Measurements from ENCODE around the gene PRMT1.
"Not testable (repeated sequence)": the region's sequence is repeated elsewhere in the genome, so short reads cannot be mapped to it uniquely, and the experiment has no call there.

The PRMT1 gene

DNA sequence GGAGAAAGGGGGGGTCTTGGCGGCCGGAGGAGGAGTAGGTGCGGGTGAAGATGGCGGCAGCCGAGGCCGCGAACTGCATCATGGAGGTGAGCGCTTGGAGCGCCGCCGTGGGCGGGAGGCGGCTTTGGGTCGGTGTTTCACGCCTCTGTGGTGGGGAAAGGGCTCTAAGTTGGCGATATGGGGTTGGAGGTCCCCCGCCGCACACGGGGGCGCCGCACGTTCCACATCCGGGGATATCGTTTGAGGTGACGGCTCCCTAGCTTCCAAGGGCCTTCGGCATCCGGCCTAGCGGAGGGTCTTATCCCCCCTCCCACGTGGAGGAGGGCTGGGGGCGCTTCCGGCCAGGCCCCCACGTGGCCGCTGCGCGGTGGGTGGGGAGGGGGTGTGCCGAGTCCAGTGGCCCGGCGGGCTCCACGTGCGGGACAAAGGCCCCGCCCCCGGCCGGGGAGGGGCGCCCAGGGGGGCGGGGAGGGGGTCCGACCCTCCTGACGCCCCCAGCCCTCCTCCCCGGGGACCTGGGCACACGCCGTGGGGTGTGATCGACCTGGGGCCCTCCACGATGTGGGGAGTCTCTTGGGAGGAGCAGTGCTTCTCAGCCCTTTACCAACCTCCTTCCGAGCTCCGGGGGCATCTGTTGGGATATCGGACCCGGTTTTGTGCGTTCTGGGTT lies at the start of gene PRMT1:
TSS of gene PRMT1 (plus strand) at position 41 of the 670 bp plus-strand sequence. CDS start at position 51, 10 bp downstream.
- DNase-seq (ENCODE audit: low spot score), result no peak

DNA sequence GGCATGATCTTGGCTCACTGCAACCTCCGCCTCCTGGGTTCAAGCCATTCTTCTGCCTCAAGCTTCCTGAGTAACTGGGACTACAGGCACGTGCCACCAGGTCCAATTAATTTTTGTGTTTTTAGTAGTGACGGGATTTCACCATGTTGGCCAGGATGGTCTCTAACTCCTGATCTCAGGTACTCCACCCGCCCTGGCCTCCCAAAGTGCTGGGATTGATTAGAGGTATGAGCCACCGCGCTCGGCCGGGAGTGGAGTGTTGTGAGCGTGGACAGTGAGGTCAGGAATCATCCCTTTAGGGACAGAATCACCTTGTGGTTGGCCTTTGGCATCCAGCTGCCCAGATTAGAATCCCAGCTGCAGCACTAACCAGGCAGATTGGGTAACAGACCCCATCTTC lies 47.4 kb upstream of the PRMT1 start:
- DNase-seq (ENCODE audit: low spot score), result no peak

DNA sequence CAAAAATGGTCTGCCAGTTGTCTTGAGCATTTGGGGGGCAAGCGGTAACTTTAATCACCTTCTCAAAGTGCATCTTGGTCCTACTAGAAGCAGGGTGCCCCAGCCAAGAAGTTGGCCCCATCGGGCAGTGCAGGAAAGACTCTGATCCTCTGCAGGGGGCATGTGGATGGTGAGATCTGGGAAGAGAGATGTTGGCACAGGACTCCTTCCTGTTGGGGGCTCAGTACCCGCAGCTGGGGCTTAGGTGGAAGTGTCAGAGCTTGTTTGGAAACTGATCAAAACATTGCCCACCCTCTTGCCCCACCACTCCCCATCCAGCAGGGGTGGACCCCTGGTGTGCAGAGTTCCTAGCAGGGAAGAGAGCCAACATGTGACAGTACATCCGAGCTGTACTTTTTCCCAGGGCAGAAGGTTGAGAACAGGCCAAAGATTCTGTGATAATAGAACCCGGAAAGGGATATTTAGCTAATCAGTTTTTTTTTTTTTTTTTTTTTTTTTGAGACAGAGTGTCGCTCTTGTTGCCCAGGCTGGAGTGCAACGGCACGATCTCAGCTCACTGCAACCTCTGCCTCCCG lies 46.0 kb upstream of the PRMT1 start:
- DNase-seq (ENCODE audit: low spot score), result no peak

DNA sequence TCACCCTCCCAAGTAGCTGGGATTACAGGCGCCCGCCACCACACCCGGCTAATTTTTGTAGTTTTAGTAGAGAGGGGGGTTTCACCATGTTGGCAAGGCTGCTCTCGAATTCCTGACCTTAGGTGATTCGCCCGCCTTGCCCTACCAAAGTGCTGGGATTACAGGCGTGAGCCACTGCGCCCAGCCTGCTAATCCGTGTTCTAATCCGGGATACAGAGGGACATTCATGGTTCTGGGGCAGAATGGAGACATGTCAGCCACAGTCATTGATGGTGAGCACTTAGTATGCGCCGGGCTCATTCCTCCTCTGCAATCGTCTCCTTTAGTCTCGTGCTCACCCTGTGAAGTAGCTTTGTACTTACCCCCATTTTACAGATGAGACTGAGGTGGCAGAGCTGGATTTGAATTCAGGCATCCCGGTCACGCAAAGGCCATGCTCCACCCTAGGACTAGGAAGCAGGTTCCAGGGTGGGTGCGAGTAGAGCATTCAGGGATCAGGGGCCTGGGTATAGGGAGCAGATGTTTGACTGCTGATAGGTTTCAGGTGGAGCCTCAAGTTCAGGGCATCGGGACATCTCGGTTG lies 45.4 kb upstream of the PRMT1 start:
- no peak for DNase-seq (ENCODE audit: low spot score)

DNA sequence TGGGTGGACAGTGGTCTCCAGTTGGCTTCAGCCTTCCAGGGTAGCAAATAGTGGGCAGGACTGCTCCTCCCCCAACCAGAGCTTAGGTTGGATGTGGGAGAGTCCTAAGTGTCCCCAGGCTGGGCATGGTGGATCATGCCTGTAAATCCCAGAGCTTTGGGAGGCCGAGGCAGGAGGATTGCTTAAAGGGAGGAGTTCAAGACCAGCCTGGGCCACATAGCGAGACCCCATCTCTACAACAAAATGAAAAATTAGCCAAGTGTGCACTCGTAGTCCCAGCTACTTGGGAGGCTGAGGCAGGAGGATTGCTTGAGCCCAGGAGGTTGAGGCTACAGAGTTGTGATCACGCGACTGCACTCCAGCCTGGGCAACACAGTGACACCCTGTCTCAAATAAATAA lies 44.5 kb upstream of the PRMT1 start:
- no peak for DNase-seq (ENCODE audit: low spot score)

DNA sequence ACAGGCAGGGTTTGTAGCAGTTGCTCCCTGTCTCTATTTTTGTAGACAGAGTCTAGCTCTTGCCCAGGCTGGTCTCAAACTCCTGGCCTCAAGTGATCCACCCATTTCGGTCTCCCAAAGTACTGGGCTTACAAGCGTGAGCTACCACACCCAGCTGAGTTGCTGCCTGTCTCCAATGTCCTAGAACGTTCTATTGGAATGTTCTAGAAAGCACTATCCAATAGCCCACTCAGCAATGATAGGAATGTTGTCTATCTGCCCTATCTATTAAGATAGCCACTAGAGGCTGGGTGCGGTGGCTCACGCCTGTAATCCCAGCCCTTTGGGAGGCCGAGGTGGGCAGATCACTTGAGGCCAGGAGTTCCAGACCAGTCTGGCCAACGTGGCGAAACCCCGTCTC lies 43.8 kb upstream of the PRMT1 start:
- DNase-seq (ENCODE audit: low spot score), result not testable (repeated sequence)

DNA sequence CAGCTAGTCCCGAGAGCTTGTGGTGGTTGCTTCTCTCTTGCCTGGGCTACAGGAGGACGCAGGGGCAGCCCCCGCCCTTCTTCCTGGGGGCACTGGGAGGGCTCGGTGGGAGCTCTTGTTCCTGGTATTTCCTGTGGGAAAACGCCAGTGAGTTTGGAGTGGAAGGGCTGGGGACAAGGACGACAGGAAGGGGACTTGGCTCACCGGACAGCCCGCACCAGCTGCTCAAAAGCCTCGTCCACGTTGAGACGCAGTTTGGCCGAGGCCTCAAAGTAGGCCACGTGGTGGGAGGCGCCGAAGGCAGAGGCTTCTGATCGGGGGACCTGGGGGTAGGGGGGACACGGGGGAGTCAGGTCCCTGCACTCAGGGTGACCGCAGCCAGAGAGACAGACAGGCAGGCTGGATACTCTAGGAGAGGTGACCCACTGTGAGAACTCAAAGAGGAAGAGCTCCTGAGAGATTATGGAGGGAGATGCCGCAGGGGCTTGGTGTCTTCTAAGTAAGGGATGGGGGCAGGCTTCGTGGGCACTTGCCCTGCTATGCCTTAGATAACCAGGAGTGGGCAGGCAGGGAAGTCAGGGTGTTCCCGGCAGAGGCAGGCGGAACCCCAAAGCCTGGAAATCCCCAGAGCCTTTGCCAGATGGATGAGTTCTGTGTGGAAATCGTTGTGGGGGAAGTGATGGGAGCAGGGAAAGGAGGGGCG lies 41.4 kb upstream of the PRMT1 start:
- no peak for DNase-seq (ENCODE audit: low spot score)

DNA sequence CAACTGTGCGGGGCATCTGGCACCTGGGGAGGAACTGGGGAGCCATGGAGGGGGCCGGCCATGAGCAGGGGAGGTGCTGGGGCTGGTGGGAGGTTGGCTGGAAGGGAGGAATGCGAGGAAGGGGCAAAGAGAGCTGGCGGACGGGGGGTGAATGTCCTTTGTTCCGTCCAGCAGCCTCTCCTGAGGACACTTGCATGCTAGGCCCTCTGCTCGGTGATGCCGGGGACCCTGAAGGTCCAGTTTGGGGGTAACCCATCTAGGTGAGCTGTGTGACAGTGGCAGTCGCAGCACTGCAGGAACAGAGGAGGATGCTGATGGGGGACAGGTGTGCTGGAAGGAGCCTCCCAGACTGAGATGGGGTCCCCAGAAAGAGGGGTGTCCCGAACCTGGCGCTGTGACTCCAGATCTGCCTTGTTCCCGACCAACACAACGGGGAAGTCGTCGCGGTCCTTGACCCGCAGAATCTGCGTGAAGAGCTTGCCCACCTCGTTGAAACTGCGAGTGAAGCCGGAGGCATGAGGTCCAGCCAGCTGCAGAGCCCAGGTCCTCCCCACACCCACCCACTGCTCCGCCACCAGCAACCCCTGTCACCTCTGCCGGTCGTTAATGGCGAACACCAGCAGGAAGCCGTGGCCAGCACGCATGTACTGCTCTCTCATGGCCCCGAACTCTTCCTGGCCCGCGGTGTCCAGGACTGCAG lies 40.7 kb upstream of the PRMT1 start:
- no peak for DNase-seq (ENCODE audit: low spot score)

DNA sequence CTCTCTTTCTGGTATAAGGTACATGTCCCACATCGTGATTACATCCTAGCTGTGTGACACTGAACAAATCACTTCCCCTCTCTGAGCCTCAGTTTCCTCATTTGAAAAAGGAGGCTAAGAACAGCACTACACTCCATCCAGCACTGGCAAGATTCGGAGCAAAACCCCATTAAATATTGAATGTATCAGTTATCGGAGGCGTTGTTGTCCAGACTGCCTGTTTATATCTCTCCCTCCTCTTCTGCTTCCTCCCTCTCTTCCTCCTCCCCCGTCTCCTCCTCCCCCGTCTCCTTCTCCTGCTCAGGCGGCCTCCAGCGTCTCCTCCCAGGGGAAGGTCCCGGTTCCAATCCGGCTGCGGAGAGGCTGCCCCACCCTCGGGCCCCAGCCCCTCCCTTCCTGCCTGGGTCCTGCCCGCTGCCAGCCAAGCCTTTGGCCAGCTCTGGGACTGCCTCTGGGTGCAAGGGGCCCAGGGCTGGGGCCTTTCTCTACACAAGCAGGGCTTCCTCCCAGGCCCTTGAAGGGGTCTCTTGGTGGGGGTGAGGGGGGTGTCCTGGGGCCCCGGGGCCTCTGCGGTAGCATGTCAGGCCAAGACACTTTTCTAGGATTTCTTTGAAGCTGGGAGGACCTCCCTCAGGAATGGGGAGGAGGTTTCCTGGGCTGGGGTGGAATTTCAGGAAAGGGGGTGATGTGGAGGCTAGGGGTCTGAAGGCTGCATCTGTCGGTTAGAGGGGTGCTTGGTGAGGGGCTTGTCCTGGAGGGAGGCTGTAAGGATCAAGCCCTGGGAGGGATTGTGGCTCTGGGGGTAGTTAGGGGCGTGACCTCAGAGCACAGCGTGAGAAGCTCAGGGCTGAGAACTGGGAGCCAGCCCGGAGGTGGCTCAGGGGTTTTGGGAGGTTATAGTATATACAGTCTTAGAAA lies 39.0 kb upstream of the PRMT1 start:
- DNase-seq (ENCODE audit: low spot score), result peak; percentile 32

DNA sequence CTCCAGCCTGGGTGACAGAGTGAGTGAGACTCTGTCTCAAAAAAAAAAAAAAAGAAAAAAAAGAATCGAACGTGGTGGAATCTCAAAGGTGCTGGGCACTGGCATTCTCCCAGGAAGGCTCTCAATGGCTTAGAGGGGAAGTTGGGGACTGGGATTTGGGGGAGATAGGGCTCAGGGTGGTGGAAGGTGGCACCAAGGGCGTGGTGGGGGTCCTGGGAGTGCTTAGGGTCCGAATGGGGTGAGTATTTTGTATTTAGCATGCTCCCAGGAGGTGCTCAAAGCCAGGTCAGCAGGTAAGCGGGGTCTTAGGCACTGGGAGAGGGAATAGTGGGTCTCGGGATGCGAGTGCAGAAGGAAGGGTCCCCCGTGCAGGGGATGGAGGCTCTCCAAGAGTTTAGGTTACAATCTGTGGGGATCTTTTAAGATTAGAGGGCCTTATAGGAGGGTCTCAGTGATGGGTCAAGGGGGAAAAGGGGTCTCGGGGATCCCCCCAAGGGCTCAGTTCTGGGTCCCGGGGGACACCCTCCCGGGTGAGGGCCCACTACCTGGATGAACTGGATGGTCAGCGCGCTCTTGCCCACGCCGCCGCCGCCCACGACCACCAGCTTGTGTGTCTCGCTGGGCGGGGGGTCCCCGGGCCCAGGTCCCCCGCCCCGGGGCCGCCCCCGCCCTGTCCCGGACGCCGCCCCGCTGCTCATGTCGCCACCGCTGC lies 37.5 kb upstream of the PRMT1 start:
- no peak for DNase-seq (ENCODE audit: low spot score)

DNA sequence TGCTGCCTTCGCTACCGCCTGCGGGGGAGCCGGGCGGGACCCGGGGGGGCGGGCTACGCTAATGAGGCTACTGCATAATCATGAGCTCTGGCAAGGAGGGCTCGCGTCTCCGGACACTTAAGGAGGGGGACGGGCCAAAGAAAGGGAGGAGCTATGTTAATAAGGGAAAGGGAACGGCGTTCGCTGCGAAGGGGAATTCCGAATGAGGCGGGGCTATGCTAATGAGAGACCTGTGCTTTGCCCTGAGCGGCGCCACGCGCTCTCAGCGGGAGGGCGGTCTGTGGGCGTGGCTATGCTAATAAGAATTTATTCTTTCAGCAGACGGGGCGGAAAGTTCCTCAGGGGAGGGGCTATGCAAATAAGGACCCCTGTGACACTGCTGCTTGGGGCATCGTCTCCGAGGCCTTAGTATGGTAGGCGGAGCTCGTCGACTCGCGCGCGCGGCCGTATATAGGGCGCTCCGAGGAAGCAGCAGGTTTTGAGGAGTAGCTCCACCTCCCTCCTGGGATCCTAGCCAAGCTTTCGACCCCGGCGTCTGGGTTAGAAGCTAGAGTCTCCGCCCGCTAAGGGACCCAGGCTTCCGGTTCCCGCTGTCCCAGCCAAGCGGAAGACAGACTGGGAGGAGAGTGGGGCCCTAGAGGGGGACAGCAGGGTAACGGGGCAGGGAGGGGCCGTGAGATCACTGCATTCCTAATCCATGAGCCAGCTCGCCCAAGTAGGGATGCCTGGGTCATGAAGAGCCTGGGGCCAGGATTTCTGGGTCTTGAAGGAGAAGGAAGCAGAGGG lies 36.8 kb upstream of the PRMT1 start, which contains the start of gene RRAS:
TSS of gene RRAS (minus strand) at position 31 of the 786 bp plus-strand sequence. CDS start 45 bp downstream, outside the sequence.
- peak; percentile 100 for DNase-seq (ENCODE audit: low spot score)

DNA sequence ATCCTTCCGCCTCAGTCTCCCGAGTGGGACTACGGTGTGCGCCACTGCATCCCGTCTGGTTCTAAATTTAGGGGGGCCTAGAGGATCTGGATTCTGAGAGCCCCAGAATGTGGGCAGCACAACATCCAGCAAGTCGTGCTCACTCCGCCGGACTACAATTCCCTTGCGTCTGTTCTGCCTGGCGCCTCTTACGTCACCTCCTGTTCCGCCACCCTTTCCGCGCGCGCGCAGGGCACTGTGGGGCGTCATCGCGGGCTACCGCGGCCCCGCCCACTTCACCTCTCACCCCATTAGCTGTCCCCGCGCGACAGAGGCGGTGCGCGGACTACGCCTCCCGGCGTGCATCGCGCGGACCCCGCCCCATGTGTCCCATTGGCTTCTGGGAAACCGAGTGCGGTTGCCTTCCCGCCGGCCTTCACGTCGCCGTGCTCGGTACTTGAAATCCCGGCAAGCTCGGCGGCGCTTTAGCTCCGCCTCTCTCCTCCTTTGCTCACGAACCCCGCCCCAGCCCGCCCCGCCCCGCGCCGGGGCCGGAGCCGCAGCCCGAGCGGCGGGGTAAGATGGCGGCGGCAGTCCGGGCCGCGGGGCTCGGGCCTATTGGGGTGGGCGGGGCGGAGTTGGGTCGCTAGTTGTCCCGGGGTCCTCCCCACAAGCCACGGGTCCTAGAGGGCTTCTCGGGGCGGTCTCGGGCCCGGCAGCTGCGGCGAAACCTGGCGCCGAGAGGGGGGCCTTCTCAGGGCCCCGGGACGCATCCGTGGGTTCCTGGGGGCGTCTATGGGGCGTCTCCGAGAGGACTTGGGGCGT lies 35.2 kb upstream of the PRMT1 start, which contains the start of gene SCAF1:
TSS of gene SCAF1 (plus strand) at position 522 of the 804 bp plus-strand sequence. CDS start 2,818 bp downstream, outside the sequence.
- DNase-seq (ENCODE audit: low spot score), result peak; percentile 99

DNA sequence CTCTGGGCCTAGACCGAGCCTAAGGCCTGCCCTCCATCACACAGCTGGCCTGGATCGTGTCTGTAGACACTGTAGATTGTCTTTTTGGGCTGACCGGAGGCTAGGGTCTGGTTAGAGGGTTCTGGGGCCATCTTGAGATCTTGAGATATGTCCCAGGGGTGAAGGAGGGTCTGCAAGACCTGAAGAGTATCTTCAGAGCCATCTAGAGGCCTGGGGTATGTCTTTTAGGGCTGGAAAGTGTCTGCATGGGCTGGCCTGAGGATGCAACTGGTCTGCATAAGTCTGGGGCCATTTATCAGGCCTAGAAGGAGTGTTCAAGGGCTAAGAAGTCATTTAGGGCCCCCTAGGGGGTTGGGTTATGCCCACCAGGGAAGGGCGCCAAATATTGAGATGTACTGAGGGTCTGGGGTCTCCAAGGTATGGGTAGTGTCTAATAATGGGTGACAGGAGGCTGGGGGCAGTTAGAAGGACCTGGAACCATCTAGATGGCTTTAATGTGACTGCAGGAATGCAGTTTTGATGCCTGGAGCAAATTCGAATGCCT lies 34.5 kb upstream of the PRMT1 start:
- no peak for DNase-seq (ENCODE audit: low spot score)

DNA sequence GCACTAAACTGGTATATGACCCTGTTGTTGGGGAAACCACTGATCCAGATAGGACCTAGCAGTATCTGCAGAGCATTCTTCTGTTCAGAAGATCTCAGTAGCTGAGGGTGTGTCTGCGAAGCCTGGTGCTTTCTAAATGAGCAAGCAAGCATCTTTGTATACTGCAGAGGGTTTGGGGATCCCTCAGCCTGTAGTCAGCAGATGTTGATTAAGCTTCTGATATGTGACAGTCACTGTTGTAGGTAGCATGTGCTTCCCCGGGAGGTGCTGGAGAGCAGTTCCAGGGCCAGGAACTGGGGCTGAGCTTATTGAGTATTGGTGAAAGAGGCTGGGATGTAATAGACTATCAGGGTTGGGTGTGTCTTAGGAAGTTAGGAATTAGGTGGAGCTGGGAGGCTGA lies 33.6 kb upstream of the PRMT1 start:
- no peak for DNase-seq (ENCODE audit: low spot score)

DNA sequence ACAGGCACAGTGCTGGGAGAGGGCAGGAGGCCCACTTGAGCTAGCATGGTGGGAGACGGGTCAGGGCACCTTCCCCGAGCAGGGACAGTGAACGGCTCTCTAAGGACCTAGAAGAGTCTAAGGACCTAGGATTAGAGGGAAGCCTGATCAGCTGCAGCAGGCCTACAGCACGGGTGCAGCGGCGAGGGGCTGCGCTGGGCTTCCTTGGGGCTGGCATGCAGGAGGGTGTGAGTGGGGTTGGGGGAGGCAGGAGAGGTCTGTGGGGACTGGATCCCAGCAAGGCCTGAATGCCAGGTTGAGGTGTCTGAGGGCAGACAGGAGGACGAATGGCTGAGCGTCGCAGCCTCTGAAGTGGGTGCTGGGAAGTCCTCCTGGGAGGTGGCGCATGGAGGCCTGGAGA lies 31.5 kb upstream of the PRMT1 start:
- DNase-seq (ENCODE audit: low spot score), result no peak

DNA sequence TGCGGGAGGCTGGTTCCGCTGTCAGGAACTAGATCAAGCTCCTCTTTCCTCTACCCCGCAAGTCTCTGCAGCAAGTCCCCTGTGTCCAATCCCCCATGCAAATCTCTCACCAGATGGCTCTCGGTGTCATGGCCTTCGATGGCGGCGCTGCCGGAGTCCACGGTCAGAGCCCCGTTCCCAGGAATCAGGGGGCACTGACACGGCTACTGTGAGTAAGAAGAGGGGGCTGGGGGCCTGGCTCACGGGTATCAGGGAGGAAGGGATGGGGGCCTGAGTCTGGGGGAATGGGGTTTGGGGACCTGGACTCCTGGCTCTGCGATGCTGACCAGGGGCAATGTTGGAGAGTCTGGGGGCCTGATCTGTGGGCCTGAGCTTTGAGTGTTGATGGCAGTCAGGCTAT lies 31.1 kb upstream of the PRMT1 start:
- no peak for DNase-seq (ENCODE audit: low spot score)

DNA sequence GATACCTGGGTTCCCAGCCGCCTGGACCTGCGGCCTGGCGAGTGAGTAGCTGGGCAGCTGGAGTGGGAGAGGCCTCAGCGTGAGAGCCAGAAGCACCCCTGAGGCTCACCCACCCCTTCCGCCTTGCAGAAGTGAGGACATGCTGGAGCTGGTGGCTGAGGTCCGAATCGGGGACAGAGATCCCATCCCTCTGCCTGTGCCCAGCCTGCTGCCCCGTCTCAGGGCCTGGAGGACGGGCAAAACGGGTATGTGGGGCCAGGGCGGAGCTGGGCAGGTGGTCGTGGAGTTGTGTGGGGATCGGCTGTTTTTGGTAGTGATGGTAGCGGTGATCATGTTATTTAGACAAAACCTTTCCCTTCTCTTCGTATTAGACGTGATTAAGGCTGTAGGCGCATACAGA lies 30.5 kb upstream of the PRMT1 start:
- no peak for DNase-seq (ENCODE audit: low spot score)

DNA sequence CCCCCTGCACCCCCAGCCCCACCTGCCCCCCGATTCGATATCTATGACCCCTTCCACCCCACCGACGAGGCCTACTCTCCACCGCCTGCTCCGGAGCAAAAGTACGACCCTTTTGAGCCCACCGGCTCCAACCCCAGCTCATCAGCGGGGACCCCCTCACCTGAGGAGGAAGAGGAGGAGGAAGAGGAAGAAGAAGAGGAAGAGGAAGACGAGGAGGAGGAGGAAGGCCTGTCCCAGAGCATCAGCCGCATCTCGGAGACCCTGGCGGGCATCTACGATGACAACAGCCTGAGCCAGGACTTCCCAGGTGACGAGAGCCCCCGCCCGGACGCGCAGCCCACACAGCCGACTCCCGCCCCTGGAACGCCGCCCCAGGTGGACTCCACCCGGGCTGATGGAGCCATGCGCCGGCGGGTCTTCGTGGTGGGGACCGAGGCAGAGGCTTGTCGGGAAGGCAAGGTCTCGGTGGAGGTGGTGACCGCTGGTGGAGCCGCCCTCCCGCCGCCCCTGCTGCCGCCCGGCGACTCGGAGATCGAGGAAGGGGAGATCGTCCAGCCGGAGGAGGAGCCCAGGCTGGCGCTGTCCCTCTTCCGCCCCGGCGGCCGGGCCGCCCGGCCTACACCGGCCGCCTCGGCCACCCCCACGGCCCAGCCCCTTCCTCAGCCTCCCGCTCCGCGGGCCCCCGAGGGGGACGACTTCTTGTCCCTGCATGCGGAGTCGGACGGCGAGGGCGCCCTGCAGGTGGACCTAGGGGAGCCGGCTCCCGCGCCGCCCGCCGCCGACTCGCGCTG lies 25.8 kb upstream of the PRMT1 start:
- DNase-seq (ENCODE audit: low spot score), result no peak
